HG02981 (cell line): ENCODE data around the gene ZNF213.

Source experiments
- ATAC-seq: cut with Tn5 transposase; IDR thresholded peaks from one replicate; pipeline ENCODE4 v1.9.1; 2021; ENCODE audit warnings: mild to moderate bottlenecking, moderate library complexity; ENCODE audit not compliant: unreplicated experiment

The ZNF213 gene

GRCh38 chr16:3188675-3188924, 53.8 kb downstream of the ZNF213 start:
- ATAC-seq: no peak

- no peak for ATAC-seq
Observed at GRCh38 chr16:3188925-3189825, 54.3 kb downstream of the ZNF213 start.

DNA sequence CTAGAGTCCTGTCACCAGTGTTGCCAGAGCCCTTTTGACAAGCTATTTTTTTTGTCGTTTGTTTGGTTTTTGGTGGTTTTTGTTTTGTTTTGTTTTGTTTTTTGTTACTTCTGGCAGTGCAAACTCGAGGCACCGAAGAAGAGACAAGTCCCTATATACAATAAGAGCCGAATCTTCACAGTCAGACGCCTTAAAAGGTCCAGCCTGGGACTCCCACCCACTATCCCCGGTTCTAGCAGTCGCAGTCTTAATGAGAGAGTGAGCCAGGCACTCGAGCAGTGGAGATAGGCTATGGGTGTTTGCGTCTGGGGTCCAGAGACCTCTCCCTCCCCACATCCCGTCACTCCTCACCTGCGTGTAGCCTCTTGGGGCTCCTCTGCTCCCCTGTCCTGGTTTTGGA, 55.0 kb downstream of the ZNF213 start:
- no peak for ATAC-seq

- no peak for ATAC-seq
Observed at GRCh38 chr16:3190949-3191353, 56.1 kb downstream of the ZNF213 start.
